HG02623 (cell line): ENCODE data around the gene SLC25A26.
A peak's percentile ranks its signal among the peaks of the same experiment; 100 is the strongest.

Source experiments
- ATAC-seq: cut with Tn5 transposase; IDR thresholded peaks from one replicate; pipeline ENCODE4 v1.9.1; 2021; ENCODE audit warnings: moderate library complexity; ENCODE audit not compliant: unreplicated experiment

Gene SLC25A26

GRCh38 chr3:66394019-66394752 lies 173.4 kb downstream of the SLC25A26 start:
- ATAC-seq: peak; percentile 82

GRCh38 chr3:66394753-66395249 lies 174.0 kb downstream of the SLC25A26 start:
- ATAC-seq: no peak

GRCh38 chr3:66395635-66396034 lies 174.8 kb downstream of the SLC25A26 start:
- no peak for ATAC-seq

DNA sequence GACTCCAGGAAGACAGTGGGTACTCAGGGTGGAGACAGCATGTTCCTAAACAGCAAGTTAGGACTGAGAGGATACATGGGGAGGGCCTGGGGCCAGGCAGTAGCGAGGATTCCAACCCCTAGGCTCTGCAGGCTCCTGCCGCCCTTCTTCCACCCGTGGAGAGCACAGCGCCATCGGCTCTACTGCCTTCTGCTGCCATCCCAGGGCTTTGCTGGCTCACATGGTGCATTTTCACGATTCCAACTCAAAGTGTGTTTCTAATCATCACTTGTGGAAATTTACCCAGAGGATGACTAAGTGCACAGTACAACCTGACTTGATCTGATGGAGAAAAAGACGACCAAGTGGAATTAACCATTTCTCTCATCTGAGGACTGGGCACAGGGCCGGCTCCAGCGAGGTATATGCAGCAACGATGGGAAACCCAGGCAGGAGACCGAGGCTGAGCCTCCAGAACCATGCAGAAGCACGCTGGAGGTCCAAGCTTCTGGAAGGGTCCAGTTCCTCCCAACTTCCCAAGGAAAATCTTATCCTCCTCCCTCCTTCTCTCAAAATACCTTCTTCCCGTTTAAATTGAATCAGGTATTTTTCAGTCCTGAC lies 175.5 kb downstream of the SLC25A26 start:
- no peak for ATAC-seq

DNA sequence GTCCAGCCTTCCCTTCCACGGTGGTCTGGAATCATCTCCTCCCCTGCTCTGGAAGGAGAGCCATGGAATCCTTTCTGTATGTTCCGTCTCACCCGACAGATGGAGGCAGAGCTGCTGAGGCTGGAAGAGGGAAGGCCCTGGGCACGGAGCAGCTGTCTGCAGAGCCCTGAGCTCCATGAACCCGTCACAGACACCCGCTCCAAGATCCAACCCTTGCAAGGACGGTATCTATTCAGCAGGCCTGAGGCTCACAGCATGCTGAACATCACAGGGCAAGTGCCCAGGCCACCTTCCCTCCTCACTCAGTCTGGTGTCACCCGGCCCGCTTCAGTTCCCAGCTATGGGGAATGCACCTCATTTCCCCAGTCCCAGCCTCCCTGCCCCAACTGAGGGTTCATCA lies 176.1 kb downstream of the SLC25A26 start:
- ATAC-seq: no peak

DNA sequence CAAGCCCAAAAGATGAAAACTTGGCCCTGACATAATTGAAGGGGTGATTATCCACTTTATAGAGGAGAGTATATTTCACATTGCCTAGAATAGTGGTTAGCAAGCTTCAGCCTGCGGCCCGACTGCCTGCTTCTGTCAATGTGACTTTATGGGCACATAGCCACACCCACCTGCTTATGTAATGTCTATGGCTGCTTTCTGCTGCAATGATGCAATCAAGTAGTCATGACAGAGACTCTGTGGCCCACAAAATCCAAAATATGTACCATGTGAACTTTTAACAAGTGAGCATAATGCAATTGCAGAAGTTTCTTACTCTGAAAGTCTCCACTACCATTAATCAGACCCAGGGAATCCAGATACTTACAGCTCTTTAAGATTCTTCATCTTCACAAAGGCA lies 176.9 kb downstream of the SLC25A26 start:
- no peak for ATAC-seq

DNA sequence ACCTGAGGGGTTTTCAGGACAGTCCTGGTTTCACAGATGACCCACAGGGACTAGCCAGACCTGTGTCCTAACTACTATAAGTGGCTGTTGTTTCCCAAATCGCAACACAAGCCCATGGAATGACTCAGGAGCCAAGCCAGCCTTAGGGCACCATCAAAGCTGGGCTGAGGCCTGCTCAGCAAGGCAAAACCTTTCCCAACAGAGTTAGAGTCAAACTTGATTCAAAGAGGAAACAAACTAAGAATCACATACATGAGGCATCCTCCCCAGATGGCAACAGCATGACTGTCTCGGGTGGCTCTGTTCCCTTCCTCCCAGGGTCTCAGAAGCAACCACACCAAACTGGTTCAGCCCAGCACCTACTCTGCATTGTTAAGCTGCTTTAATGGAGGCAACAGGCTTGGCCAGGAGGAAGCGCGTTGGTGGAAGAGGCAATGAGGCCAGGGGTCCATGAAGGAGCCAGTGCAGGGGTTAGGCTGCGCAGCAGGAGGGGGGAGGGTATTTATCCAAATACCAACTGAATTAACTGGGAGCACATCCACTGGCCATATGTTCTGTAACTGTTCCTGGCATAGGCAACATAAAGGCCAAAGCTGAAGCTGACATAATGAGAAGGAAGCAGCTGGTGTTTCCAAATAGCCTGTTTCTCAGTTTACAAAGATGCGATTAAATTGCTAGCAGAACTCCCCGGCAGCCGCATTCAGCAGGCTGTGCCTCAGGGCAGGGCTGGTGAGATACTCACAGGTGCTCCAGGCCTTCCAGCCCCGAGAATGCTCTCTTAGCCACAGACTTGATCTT lies 177.6 kb downstream of the SLC25A26 start:
- ATAC-seq: no peak

DNA sequence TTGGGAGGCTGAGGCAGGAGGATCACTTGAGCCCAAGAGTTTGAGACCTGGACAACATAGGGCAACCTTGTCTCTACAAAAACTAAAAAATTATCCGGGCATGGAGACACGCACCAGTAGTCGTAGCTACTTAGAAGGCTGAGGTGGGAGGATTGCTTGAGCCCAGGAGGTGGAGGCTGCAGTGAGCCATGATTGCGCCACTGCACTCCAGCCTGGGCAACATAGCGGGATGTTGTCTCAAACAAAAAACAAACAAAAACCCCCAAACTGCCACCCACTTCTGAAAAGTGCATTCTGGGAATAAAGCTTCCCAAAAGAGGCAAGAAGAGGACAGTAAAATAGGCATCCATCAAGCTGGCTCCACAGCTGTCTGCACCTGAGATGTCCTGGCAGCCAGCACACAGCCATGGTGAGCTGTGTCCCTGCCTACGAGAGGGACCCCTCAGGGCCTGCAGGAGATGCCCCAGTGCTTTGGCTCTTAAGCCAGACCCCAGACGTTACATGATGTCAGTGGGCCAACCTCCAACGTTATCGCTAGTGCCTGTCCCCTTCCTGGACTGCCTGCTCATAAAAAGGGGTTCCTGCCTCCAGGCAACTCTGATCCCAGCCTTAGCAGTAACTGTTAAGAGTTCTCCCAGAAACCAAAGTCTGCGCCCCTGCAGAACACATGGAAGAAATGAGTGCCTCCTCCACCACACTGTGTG lies 178.9 kb downstream of the SLC25A26 start:
- no peak for ATAC-seq

DNA sequence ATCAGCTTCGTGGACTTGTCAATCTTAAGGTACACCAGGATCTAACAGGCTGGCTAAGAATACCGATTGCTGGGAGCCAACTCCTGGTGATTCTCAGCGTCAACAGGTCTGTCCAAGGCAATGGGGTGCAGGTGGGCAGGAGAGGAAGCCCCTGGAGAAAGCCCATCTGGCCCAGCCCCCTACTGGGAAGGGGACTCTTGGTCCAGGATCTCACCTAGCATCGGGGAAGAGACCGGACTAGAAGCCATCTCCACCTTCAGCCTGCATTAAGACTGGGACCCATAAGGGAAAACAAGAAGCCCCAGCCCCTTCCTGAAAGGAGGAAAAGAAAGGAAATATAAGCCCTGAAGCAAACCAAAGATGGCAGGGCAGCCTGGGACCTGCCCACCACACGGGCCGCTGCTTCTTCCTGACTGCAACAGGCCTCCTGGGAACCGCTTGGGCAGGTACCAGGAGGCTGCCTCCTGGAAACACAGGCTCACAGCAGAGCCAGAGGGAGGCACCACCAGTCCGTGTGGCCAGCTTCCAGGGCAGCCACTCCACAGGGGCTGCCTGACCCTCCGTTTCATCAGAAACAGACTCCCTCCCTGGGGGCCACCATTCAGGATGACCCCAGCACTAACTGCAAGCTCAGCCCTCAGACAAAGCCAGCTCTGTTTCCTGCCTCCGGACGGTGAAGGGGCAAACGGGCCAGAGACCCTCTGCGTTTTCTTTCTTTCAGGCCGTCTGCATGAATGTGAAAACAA lies 179.8 kb downstream of the SLC25A26 start:
- ATAC-seq: no peak

DNA sequence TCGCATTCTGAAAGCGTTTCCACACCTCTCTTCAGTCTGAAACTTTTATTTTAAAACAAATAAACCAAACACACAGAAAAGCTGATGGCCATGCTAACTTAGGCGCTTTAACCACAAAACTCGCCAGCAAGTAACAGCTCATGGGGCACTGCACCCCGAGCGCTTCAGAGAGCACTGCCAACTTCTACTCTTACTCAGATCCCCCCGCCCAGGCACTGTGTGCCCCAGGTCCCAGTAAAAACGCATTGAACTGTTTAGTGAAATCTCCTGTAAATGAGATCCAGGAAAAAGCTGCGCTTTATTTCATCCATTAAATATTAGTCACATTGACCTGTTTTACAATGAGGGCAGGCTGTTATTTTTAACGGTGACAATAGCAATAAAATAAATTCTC lies 180.4 kb downstream of the SLC25A26 start:
- ATAC-seq: no peak

DNA sequence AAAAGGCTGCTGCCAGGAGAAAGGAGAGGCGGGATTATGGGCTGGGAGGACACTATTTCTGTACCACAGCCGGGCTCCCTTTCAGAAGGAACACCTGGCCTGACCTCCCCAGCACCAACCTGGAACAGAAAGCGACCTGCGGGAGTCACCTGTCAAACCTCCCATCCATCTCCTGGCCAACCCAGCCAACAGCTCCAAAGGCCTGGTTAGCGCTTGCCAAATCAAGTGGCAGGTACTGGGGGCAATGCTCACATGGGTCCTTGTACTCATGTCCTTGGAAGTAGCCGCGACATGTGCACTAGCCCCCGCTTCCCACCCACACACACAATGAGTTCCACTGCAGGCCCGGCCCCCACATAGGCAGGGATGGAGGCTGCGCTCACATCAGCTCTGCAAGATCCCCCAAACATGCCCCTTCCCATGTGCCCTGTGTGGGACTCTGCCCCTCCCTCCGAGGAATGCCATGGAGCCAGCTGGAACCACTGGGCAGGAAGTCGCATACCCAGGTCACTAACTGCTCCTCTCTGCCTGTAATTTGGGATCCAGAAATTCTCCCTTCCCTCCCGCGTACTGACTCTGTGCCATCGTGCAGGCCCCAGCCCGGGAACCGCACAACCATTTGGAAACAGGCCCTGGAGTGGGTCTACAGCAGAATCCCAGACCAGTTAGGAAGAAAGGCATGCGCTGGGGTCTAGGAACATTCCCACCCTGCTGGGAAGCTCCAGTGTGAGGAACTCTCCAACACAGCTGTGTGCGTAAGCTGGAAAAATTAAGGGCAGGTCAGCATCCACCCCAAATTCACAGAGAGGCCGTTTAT lies 181.1 kb downstream of the SLC25A26 start:
- no peak for ATAC-seq

- no peak for ATAC-seq
Measured at GRCh38 chr3:66402596-66403290, 181.9 kb downstream of the SLC25A26 start.

- ATAC-seq: no peak
Measured at GRCh38 chr3:66403323-66403990, 182.7 kb downstream of the SLC25A26 start.

- no peak for ATAC-seq
Measured at GRCh38 chr3:66404197-66404596, 183.4 kb downstream of the SLC25A26 start.

- ATAC-seq: no peak
Measured at GRCh38 chr3:66404903-66405700, 184.3 kb downstream of the SLC25A26 start.

DNA sequence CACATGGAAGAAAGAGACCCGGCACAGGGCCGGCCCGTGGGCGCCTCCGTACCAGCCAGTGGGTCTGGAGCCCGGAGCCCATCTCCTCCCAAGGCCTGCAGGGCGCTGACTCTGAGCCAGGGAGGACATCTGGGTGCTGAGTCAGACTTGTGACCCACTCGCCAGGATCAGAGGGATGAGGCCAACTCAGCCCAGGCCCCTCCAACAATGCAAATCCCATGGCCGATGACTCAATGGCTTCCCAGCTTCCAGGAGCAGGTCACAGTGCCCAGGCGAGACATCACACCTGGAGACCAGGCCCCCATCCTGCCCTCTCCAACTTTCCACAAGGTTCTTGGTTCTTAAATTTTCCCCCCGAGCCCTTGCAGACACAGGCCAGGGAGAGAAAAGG lies 184.9 kb downstream of the SLC25A26 start:
- ATAC-seq: no peak

GRCh38 chr3:66406163-66406562 lies 185.4 kb downstream of the SLC25A26 start:
- ATAC-seq: no peak
